ENCODE data around the gene TMEM156. TPM values are rescaled to one million over a fixed set of nuclear protein-coding genes. Genes with fewer than 3 reads are reported as not detected.
"Not testable (repeated sequence)": the region's sequence is repeated elsewhere in the genome, so short reads cannot be mapped to it uniquely, and the experiment has no call there.

Gene TMEM156
- total RNA-seq, 1 experiment from 2014 or later = not detected

- no peak for DNase-seq
- Histone ChIP-seq H3K4me3 (ENCODE audit: insufficient read depth, low read depth, low read length) (no peak overlapping the region), H3K36me3 (replicated peaks; ENCODE audit: control insufficient read depth, insufficient read depth, low read length) (no peaks in the 10 kb centered on the region), H3K27me3 (ENCODE audit: control insufficient read depth, insufficient read depth, low read length) (no peaks in the 10 kb centered on the region)
Observed at GRCh38 chr4:38967260-38968095, 64.7 kb downstream of the TMEM156 start.

GRCh38 chr4:38965866-38966265 lies 66.3 kb downstream of the TMEM156 start:
- no peaks in the 10 kb centered on the region for H3K27me3 ChIP-seq (ENCODE audit: control insufficient read depth, insufficient read depth, low read length)
- H3K4me3 ChIP-seq (ENCODE audit: insufficient read depth, low read depth, low read length) = no peak overlapping the region
- H3K36me3 ChIP-seq (replicated peaks; ENCODE audit: control insufficient read depth, insufficient read depth, low read length) = no peaks in the 10 kb centered on the region
- DNase-seq = no peak

GRCh38 chr4:38964942-38965775 lies 67.0 kb downstream of the TMEM156 start:
- Histone ChIP-seq H3K4me3 (ENCODE audit: insufficient read depth, low read depth, low read length) (no peak overlapping the region), H3K36me3 (replicated peaks; ENCODE audit: control insufficient read depth, insufficient read depth, low read length) (no peaks in the 10 kb centered on the region), H3K27me3 (ENCODE audit: control insufficient read depth, insufficient read depth, low read length) (no peaks in the 10 kb centered on the region)
- no peak for DNase-seq

GRCh38 chr4:38959248-38959647 lies 73.0 kb downstream of the TMEM156 start:
- not testable (repeated sequence) for H3K4me3 ChIP-seq (ENCODE audit: insufficient read depth, low read depth, low read length); H3K27me3 ChIP-seq (ENCODE audit: control insufficient read depth, insufficient read depth, low read length); H3K36me3 ChIP-seq (replicated peaks; ENCODE audit: control insufficient read depth, insufficient read depth, low read length); DNase-seq

GRCh38 chr4:38958453-38959190 lies 73.6 kb downstream of the TMEM156 start:
- no peak for DNase-seq
- Histone ChIP-seq H3K36me3 (replicated peaks; ENCODE audit: control insufficient read depth, insufficient read depth, low read length) (no peaks in the 10 kb centered on the region), H3K27me3 (ENCODE audit: control insufficient read depth, insufficient read depth, low read length) (no peaks in the 10 kb centered on the region), H3K4me3 (ENCODE audit: insufficient read depth, low read depth, low read length) (no peak overlapping the region)

GRCh38 chr4:38957893-38958292 lies 74.3 kb downstream of the TMEM156 start:
- Histone ChIP-seq H3K36me3 (replicated peaks; ENCODE audit: control insufficient read depth, insufficient read depth, low read length) (no peaks in the 10 kb centered on the region), H3K4me3 (ENCODE audit: insufficient read depth, low read depth, low read length) (no peak overlapping the region), H3K27me3 (ENCODE audit: control insufficient read depth, insufficient read depth, low read length) (no peaks in the 10 kb centered on the region)
- DNase-seq = no peak

GRCh38 chr4:38957261-38957815 lies 74.9 kb downstream of the TMEM156 start:
- no peak for DNase-seq
- Histone ChIP-seq H3K27me3 (ENCODE audit: control insufficient read depth, insufficient read depth, low read length) (no peaks in the 10 kb centered on the region), H3K36me3 (replicated peaks; ENCODE audit: control insufficient read depth, insufficient read depth, low read length) (no peaks in the 10 kb centered on the region), H3K4me3 (ENCODE audit: insufficient read depth, low read depth, low read length) (no peak overlapping the region)

- H3K36me3 ChIP-seq (replicated peaks; ENCODE audit: control insufficient read depth, insufficient read depth, low read length) = no peaks in the 10 kb centered on the region
- no peak overlapping the region for H3K4me3 ChIP-seq (ENCODE audit: insufficient read depth, low read depth, low read length)
- H3K27me3 ChIP-seq (ENCODE audit: control insufficient read depth, insufficient read depth, low read length) = no peaks in the 10 kb centered on the region
- DNase-seq = no peak
Observed at GRCh38 chr4:38955957-38956356, 76.3 kb downstream of the TMEM156 start.

GRCh38 chr4:38954727-38955126 lies 77.5 kb downstream of the TMEM156 start:
- Histone ChIP-seq H3K36me3 (replicated peaks; ENCODE audit: control insufficient read depth, insufficient read depth, low read length) (no peaks in the 10 kb centered on the region), H3K27me3 (ENCODE audit: control insufficient read depth, insufficient read depth, low read length) (no peaks in the 10 kb centered on the region), H3K4me3 (ENCODE audit: insufficient read depth, low read depth, low read length) (no peak overlapping the region)
- DNase-seq = no peak

- no peak for DNase-seq
- no peaks in the 10 kb centered on the region for H3K36me3 ChIP-seq (replicated peaks; ENCODE audit: control insufficient read depth, insufficient read depth, low read length)
- no peak overlapping the region for H3K4me3 ChIP-seq (ENCODE audit: insufficient read depth, low read depth, low read length)
- no peaks in the 10 kb centered on the region for H3K27me3 ChIP-seq (ENCODE audit: control insufficient read depth, insufficient read depth, low read length)
Observed at GRCh38 chr4:38952017-38952416, 80.2 kb downstream of the TMEM156 start.

GRCh38 chr4:38951598-38951997 lies 80.6 kb downstream of the TMEM156 start:
- H3K36me3 ChIP-seq (replicated peaks; ENCODE audit: control insufficient read depth, insufficient read depth, low read length) = no peaks in the 10 kb centered on the region
- DNase-seq = no peak
- H3K27me3 ChIP-seq (ENCODE audit: control insufficient read depth, insufficient read depth, low read length) = no peaks in the 10 kb centered on the region
- H3K4me3 ChIP-seq (ENCODE audit: insufficient read depth, low read depth, low read length) = no peak overlapping the region

- no peak for DNase-seq
- H3K4me3 ChIP-seq (ENCODE audit: insufficient read depth, low read depth, low read length) = no peak overlapping the region
- H3K27me3 ChIP-seq (ENCODE audit: control insufficient read depth, insufficient read depth, low read length) = no peaks in the 10 kb centered on the region
- H3K36me3 ChIP-seq (replicated peaks; ENCODE audit: control insufficient read depth, insufficient read depth, low read length) = no peaks in the 10 kb centered on the region
Observed at GRCh38 chr4:38950734-38951133, 81.5 kb downstream of the TMEM156 start.

- DNase-seq = no peak
- Histone ChIP-seq H3K36me3 (replicated peaks; ENCODE audit: control insufficient read depth, insufficient read depth, low read length) (no peaks in the 10 kb centered on the region), H3K27me3 (ENCODE audit: control insufficient read depth, insufficient read depth, low read length) (no peaks in the 10 kb centered on the region), H3K4me3 (ENCODE audit: insufficient read depth, low read depth, low read length) (no peak overlapping the region)
Observed at GRCh38 chr4:38950159-38950558, 82.0 kb downstream of the TMEM156 start.

- Histone ChIP-seq H3K27me3 (ENCODE audit: control insufficient read depth, insufficient read depth, low read length) (no peaks in the 10 kb centered on the region), H3K36me3 (replicated peaks; ENCODE audit: control insufficient read depth, insufficient read depth, low read length) (no peaks in the 10 kb centered on the region), H3K4me3 (ENCODE audit: insufficient read depth, low read depth, low read length) (no peak overlapping the region)
- DNase-seq = no peak
Observed at GRCh38 chr4:38949411-38950051, 82.7 kb downstream of the TMEM156 start.

All from H7 (cell line).